ENCODE measurements around the gene SAMM50.

The SAMM50 gene

DNA sequence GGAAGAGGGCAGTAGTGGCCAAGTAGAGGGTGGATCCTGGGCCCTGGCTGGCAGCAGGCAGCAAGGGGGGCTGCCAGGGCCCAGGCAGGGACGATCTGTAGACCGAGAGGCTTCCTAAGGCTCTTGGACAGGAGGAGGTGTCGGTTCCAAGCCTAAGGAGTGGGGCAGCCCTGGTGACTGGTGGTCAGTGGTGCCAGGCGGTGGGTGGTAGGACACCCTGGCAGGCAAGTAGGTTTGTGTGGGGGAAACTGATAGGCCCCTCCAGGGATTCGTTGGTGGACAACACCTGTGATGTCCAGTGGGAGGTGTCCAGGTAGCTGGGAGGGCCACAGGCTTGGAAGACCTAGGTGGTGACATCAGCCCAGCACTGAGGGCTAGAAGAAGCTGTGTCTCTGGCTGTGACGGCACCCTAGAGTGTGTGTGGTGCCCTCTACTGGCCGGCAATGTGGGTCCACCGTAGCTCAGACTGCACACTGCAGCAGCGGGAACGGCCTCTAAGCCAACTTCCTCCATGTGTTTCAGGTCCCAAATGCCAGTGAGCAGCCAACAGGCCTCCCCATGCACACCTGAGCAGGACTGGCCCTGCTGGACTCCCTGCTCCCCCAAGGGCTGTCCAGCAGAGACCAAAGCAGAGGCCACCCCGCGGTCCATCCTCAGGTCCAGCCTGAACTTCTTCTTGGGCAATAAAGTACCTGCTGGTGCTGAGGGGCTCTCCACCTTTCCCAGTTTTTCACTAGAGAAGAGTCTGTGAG, 9.4 kb upstream of the SAMM50 start:
- DNase-seq (ENCODE audit: low read depth in 2 of 2): peak in 1 of 2 experiments; percentile 20

GRCh38 chr22:43946384-43946667, 8.9 kb upstream of the SAMM50 start:
- no peak for DNase-seq (ENCODE audit: low read depth in 2 of 2)

DNA sequence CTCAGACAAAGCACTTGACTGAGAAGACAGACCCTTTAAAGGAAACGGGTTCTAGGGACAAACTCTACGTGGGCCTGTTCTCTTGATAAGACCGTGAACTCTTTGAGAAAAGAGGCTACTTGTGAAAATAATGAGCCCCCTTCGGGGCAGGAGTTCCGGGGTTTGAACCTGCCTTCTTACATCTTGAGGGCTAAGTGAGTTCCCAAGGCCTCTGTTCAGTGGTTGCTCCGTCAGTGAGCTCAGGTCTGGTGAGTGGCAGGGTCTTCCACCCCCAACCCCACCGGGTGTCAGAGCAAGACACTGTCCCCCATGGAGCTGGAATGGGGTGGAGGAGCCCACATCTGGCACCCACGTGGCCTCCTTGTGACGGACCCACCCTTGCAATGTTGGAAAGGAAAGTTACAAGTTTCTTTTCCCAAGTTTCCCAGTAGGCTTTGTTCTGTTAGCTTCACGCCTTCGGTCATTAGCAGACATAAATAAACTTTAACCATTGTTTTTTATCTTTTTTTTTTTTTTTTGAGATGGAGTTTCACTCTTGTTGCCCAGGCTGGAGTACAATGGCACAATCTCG, 6.3 kb upstream of the SAMM50 start:
- DNase-seq (ENCODE audit: low read depth in 2 of 2): no peak

DNA sequence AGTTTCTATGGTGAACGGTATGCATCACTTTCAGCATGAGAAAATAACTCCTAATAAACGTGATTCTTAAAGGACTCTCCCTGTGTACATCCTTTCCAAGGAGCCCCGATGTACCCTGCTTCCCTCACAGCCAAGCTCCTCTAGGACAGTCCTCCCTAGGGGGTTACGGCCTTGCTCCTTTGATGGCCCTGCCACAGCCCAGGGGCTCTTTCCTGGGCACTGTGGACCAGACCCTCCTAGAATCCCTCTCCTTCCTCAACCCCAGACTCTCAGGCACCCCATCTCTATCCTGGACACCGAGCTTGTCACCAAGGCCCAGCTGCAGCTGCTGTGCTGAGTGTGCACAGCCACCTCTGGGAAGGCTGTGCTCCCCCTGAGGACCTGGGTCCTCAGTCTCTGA, 3.9 kb upstream of the SAMM50 start:
- no peak for DNase-seq (ENCODE audit: low read depth in 2 of 2)

GRCh38 chr22:43951966-43952365, 3.3 kb upstream of the SAMM50 start:
- DNase-seq (ENCODE audit: low read depth in 2 of 2): no peak

DNA sequence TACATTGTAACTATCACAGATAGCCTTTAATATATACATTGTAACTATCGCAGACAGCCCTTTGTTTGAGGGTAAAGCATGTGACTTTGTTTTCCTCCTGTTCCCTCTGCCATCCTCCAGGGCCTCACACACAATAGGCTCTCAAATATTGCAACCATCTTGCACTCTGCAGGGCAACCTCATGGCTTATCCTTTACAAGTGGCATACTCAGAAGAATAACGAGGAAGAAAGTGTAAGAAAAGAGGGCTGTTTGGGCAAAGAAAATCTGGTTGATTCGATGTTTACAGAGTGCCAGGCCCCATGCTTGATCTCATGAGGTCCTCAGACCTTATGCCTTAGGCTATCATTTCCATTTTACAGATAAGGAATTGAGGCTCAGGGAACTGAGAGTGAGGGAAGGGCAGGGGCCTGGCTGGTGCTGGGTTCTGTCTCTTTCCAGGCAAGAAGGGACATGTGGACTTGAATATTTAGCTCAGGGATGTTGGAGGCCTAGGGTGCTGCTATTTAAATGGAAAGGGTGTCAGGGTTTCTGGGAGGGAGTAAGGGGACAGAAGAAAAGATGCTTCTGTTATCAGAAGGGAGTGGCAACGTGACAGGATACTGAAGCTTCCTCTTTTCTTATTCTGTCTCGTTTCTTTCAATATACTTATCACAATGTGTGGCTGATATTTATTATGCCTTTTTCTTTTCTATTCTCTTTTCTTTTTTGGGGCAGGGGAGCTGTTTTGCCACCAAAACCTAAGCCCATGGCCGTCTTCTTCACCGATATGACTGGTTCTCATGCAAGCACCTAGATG, 1.1 kb upstream of the SAMM50 start:
- no peak for DNase-seq (ENCODE audit: low read depth in 2 of 2)

GRCh38 chr22:43955883-43956782, 891 bp downstream of the SAMM50 start:
- no peak for DNase-seq (ENCODE audit: low read depth in 2 of 2)

GRCh38 chr22:43956805-43957463, 1.7 kb downstream of the SAMM50 start:
- DNase-seq (ENCODE audit: low read depth in 2 of 2): no peak

DNA sequence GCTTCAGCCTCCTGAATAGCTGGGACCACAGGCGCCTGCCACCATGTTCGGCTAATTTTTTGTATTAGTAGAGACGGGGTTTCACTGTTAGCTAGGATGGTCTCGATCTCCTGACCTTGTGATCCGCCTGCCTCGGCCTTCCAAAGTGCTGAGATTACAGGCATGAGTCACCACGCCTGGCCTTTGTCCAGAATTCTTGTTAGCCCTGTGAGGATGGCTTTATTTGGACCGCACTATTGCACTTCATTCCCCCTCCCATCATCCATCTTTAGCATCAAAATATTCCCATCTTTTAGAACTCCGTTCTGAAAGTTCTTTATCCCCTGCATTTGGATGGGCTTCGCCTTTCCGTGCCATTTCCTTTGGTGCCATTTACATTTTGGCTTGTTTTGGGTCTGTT, 2.6 kb downstream of the SAMM50 start:
- no peak for DNase-seq (ENCODE audit: low read depth in 2 of 2)

GRCh38 chr22:43964314-43964857, 9.1 kb downstream of the SAMM50 start:
- DNase-seq (ENCODE audit: low read depth in 2 of 2): no peak

GRCh38 chr22:43967069-43967468, 11.8 kb downstream of the SAMM50 start:
- DNase-seq (ENCODE audit: low read depth in 2 of 2): no peak

DNA sequence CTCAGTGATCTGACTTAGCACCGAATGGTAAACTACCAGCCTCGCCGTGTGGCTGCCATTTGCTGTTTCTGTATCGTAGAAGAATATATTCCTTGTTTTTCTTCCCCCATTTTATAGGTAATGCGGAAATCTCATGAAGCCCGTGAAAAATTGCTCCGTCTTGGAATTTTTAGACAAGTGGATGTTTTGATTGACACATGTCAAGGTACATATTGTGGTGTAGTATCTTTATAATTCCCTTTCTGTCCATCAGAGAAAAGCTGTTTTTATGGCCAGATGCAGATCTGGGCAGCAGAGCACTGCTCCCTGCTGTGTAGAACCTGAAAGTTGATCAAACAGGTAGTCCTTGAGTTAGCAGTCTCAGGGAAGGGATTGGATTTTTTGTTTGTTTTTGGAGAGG, 13.4 kb downstream of the SAMM50 start:
- DNase-seq (ENCODE audit: low read depth in 2 of 2): no peak

- no peak for DNase-seq (ENCODE audit: low read depth in 2 of 2)
Measured at GRCh38 chr22:43969021-43969878, 14.0 kb downstream of the SAMM50 start.

GRCh38 chr22:43969989-43970755, 14.9 kb downstream of the SAMM50 start:
- no peak for DNase-seq (ENCODE audit: low read depth in 2 of 2)

- no peak for DNase-seq (ENCODE audit: low read depth in 2 of 2)
Measured at GRCh38 chr22:43971112-43971511, 15.9 kb downstream of the SAMM50 start.

DNA sequence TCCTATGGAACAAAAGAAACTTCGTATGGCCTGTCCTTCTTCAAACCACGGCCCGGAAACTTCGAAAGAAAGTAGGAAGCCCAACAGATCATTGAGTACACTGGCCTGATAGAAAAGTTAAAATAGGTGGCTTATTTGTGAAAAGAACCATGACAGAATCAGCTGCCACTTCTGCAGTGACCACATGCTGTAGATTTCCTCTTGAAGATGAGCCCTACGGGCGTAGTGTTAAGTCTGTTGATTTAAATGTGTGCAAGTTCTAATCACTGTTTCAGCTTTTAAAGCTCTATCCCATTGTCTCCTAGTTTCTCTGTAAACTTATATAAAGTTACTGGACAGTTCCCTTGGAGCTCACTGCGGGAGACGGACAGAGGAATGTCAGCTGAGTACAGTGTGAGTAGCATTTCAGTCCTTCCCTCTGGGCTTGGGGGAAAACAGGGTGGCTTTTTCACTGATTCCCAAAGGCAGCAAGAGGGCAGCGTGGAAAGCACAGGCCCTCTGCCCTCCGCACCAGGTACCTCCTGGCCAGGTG, 17.8 kb downstream of the SAMM50 start:
- no peak for DNase-seq (ENCODE audit: low read depth in 2 of 2)

DNA sequence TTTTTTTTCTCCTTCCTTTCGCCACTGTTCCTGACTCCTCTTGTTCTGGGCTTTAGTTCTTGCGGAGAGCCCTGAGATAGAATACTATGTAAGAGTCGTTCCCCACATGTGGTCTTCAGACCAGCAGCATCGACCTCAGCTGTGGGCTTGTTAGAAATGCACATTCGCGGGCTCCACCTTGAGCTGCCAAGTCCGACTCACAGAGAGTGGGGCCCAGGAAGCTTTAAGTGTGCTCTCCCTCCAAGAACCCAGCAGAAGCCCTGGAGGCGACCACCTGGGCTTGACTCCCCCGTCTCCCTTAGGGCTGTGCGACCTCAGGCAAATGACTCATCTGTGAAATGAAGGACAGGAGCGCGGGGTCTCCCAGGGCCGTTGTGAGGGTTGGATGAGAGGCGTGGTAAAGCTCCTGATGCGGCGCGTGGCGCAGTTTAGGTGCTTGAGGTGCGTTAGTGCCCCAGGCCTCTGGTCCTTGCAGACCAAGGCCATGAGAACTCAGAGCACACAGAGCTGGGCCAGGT, 18.8 kb downstream of the SAMM50 start:
- no peak for DNase-seq (ENCODE audit: low read depth in 2 of 2)

DNA sequence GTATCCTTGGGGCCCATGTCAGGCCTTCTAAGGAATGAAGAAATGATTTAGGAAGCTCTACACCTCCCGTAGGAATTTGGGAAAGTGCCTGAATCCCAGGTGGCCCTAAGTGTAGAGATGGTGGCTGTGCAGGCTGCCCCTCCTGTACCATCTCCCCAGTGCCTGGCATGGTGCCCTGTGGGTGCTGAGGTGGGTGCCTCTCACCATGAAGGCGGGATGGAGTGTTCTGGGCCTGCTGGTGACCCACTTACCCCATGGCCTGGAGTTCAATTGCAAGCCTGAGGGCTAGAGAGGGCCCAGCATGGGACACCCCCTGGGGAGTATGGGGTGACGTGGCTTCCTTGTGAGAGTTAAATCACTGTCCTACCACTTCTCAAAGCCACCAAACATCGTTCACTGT, 19.8 kb downstream of the SAMM50 start:
- no peak for DNase-seq (ENCODE audit: low read depth in 2 of 2)

Data from fibroblast of skin of left quadriceps (primary cell).